ENCODE data around the gene UBE2H. TPM values are rescaled to one million over a fixed set of nuclear protein-coding genes. Genes with fewer than 3 reads are reported as not detected.

UBE2H gene
- total and polyA plus RNA-seq, 10 of the 15 experiments (the other 5 are each of a cell fraction or from before 2014, with no cell fraction given): 15.6 to 75.5 (median 32.8) TPM

GRCh38 chr7:129786825-129787563, 165.8 kb downstream of the UBE2H start:
- intact Hi-C loops (cut with micrococcal nuclease; ENCODE audit: unreplicated experiment): no loop called here
- Histone ChIP-seq H3K27ac (ENCODE audit: control insufficient read depth, insufficient read depth) (no peak overlapping the region), H3K36me3 (ENCODE audit: control insufficient read depth in 2 of 2, insufficient read depth in 2 of 2, low read length in 1 of 2) (no peaks in the 10 kb centered on the region), H4K20me1 (ENCODE audit: control insufficient read depth, insufficient read depth) (no peaks in the 10 kb centered on the region), H3K4me1 (ENCODE audit: control insufficient read depth, insufficient read depth, low read length) (peaks cover 13% of the 10 kb centered on the region), H3K79me2 (ENCODE audit: control insufficient read depth, insufficient read depth, low read length) (no peaks in the 10 kb centered on the region), H3K9ac (ENCODE audit: control insufficient read depth, insufficient read depth, low read length) (no peak overlapping the region), H2AFZ (ENCODE audit: control insufficient read depth, low read depth, low read length) (no peak overlapping the region), H3K4me2 (ENCODE audit: control insufficient read depth, insufficient read depth) (no peak overlapping the region), H3K4me3 (no peak overlapping the region), H3K27me3 (replicated peaks in 1 of 2; ENCODE audit: control insufficient read depth in 2 of 2, insufficient read depth in 2 of 2, low read length in 1 of 2) (peaks cover 18 to 21% of the 10 kb centered on the region in 2 experiments), H3K9me3 (replicated peaks; ENCODE audit: control insufficient read depth, insufficient read depth, low read length) (no peaks in the 10 kb centered on the region; the same call in 2 of the 3 replicates)
- TF ChIP-seq GATAD2B (conservative IDR thresholded peaks at IDR 0.05; ENCODE audit: low read depth) (no peak), HSF1 (IDR thresholded peaks at IDR 0.05; ENCODE audit: low read depth, low read length) (no peak), CBX5 (IDR thresholded peaks at IDR 0.05; ENCODE audit: low read depth) (no peak), MYB (IDR thresholded peaks at IDR 0.05; ENCODE audit: borderline replicate concordance, low read depth, low read length) (no peak), RB1 (IDR thresholded peaks at IDR 0.05; ENCODE audit: borderline replicate concordance) (no peak), MYC (IDR thresholded peaks at IDR 0.05; ENCODE audit: insufficient read depth, insufficient read length, insufficient replicate concordance, low read length, severe bottlenecking) (no peak), CREB1 (IDR thresholded peaks at IDR 0.05; ENCODE audit: low read depth) (no peak), EGR1 (IDR thresholded peaks at IDR 0.05; ENCODE audit: borderline replicate concordance in 1 of 2, low read depth in 2 of 2, low read length in 2 of 2) (no peak), SREBF2 (IDR thresholded peaks at IDR 0.05; ENCODE audit: low read length) (no peak), SKIL (IDR thresholded peaks at IDR 0.05; ENCODE audit: low read depth, poor library complexity, severe bottlenecking) (no peak), BCL11A (IDR thresholded peaks at IDR 0.05; ENCODE audit: low read depth, low read length) (no peak), USF1 (IDR thresholded peaks at IDR 0.05; ENCODE audit: borderline replicate concordance, extremely low read length, insufficient read depth, low read depth, low read length) (no peak), RUNX3 (IDR thresholded peaks at IDR 0.05; ENCODE audit: low read length) (no peak), CEBPZ (IDR thresholded peaks at IDR 0.05; ENCODE audit: low read depth, low read length) (no peak)
- POLR2A ChIA-PET: interaction anchor here (0.5 to 1.2 kb wide), 2 partner anchors 82 to 151 kb away, joined by 3 to 4 read pairs; no protein-coding TSS in a partner anchor
- ATAC-seq (no peak), FAIRE-seq (no peak), DNase-seq (ENCODE audit: low read depth, low spot score) (no peak)
- no TSS peak for BruUV-seq (replicated peaks)
- SMC1A ChIA-PET (ENCODE audit: uncharacterized antibody, unreplicated experiment): no interaction called here
- RAD21 ChIA-PET (ENCODE audit: unreplicated experiment): no interaction called here
- in situ Hi-C loops (cut with MboI): no loop called here
- CTCF ChIA-PET: no interaction called here
- 68% methylated on average over 13 of the region's 13 CpGs for WGBS (ENCODE audit: insufficient coverage, insufficient replicate concordance, low lambda C conversion rate, missing lambda C conversion rate)

Data from GM12878 (cell line).